Vagina (tissue), 2 donors: ENCODE data around the gene HEPN1.

Source experiments
- CTCF ChIP-seq, 3 experiments: fragments of 450-650 bp in 2 of 3; fragments of 200-600 bp in 1 of 3; sonication (generic) in 1 of 3; IDR thresholded peaks; one replicate each; pipeline ENCODE4 v1.5.1; 2017 to 2019; ENCODE audit warnings: antibody characterized with exemption in 3 of 3, mild to moderate bottlenecking in 2 of 3, moderate library complexity in 2 of 3
- POLR2AphosphoS5 ChIP-seq, 2 donors: sonication (generic); formaldehyde crosslinking; IDR thresholded peaks; one replicate each; pipeline ENCODE4 v1.9.0; 2017; ENCODE audit warnings: antibody characterized with exemption in 2 of 2, mild to moderate bottlenecking in 2 of 2, low read depth in 1 of 2; ENCODE audit not compliant: insufficient read depth in 1 of 2

- TF ChIP-seq CTCF (IDR thresholded peaks at IDR 0.05) = no peak
- TF ChIP-seq POLR2AphosphoS5 (IDR thresholded peaks at IDR 0.05; ENCODE audit: insufficient read depth in 1 of 2, low read depth in 1 of 2) = no peak
Measured at GRCh38 chr11:124886476-124886875, 32.6 kb upstream of the HEPN1 start.
